ENCODE results near the gene CHCHD3. TPM values are rescaled to one million over a fixed set of nuclear protein-coding genes. Genes with fewer than 3 reads are reported as not detected.

Gene CHCHD3
- total RNA-seq, 3 donors from 2014 or later: 52.1 to 59.4 (median 53.1) TPM

DNA sequence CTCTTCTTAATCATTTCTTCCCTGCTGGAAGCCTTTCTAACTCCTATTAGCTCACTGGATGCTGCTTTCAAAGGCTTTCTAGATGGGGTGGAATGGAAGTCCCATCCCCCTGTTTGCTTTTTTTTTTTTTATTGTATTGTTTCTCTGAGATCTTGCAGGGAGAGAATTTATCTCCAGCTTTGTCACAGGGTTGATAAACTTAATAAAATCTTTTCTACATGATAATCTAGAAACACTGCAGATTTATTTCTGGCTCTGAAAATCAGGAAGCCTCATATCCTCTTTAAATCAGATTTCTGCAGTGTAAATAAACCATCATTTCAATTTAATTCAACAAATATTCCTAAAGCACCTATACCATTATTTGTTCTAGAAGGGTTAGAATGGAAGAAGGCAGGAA, 37.2 kb upstream of the CHCHD3 start:
- intact Hi-C loops (cut with DNase I; ENCODE audit: low total_unique reads): no loop called here

DNA sequence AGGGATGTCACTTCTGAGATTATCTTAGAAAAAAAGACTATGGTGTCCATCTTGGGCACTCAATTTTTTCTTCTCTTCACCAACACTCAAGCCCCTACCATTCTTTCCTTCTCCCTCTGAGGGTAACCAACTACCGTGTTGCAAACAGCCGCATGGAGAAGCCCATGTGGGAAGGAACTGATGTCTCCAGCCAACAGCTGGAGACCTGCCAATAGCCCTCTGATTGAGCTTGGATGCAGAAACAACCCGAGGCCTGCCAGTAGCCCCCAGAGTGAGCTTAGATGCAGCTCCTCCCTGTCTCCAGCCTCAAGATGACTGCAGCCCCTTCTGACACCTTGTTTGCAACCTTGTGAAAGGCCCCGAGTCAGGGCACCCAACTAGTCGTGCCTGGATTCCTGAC, 36.4 kb upstream of the CHCHD3 start:
- Histone ChIP-seq H3K4me1 (no peaks in the 10 kb centered on the region), H3K9me3 (no peaks in the 10 kb centered on the region), H3K36me3 (no peaks in the 10 kb centered on the region), H3K4me3 (no peak overlapping the region), H3K27ac (no peak overlapping the region), H3K27me3 (no peaks in the 10 kb centered on the region)
- DNase-seq (ENCODE audit: low spot score in 2 of 2): no peak
- TF ChIP-seq POLR2AphosphoS5 (IDR thresholded peaks at IDR 0.05) (no peak), POLR2A (IDR thresholded peaks at IDR 0.05) (no peak)
- TF ChIP-seq, protein P1, sequence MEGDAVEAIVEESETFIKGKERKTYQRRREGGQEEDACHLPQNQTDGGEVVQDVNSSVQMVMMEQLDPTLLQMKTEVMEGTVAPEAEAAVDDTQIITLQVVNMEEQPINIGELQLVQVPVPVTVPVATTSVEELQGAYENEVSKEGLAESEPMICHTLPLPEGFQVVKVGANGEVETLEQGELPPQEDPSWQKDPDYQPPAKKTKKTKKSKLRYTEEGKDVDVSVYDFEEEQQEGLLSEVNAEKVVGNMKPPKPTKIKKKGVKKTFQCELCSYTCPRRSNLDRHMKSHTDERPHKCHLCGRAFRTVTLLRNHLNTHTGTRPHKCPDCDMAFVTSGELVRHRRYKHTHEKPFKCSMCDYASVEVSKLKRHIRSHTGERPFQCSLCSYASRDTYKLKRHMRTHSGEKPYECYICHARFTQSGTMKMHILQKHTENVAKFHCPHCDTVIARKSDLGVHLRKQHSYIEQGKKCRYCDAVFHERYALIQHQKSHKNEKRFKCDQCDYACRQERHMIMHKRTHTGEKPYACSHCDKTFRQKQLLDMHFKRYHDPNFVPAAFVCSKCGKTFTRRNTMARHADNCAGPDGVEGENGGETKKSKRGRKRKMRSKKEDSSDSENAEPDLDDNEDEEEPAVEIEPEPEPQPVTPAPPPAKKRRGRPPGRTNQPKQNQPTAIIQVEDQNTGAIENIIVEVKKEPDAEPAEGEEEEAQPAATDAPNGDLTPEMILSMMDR (IDR thresholded peaks at IDR 0.05): no peak
- intact Hi-C loops (cut with DNase I; ENCODE audit: low total_unique reads): no loop called here

More for the DNA sequence above, 37.2 kb upstream of the CHCHD3 start:
- no peak for DNase-seq (ENCODE audit: low spot score in 2 of 2)
- Histone ChIP-seq H3K36me3 (no peaks in the 10 kb centered on the region), H3K27ac (no peak overlapping the region), H3K27me3 (no peaks in the 10 kb centered on the region), H3K9me3 (no peaks in the 10 kb centered on the region), H3K4me3 (no peak overlapping the region), H3K4me1 (no peaks in the 10 kb centered on the region)
- TF ChIP-seq POLR2A (IDR thresholded peaks at IDR 0.05) (no peak), POLR2AphosphoS5 (IDR thresholded peaks at IDR 0.05) (no peak)
- TF ChIP-seq, protein P1 (IDR thresholded peaks at IDR 0.05): no peak

DNA sequence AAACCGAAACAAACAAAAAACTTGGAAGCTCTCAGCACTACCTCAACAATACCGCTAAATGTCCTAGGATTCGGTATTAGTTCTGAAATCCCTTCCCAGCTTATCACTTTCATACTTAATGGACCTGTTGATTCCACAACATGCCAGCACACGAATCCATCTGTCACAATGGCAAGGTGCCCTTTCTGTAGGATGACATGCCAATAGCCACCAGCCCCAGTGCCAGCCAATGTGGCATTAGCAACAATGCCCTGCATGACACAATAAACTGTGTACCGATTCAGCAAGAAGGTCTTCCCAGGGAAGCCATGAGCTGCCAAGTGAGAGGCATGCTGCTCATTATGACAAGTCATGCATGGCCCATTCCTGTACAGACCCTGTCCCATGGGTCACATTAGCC, 35.6 kb upstream of the CHCHD3 start:
- no peaks in the 10 kb centered on the region for H3K4me1 ChIP-seq
- TF ChIP-seq, protein P1 (IDR thresholded peaks at IDR 0.05): no peak
- no peak overlapping the region for H3K4me3 ChIP-seq
- no peak overlapping the region for H3K27ac ChIP-seq
- no peaks in the 10 kb centered on the region for H3K36me3 ChIP-seq
- no peaks in the 10 kb centered on the region for H3K9me3 ChIP-seq
- no peaks in the 10 kb centered on the region for H3K27me3 ChIP-seq
- DNase-seq (ENCODE audit: low spot score in 2 of 2): no peak
- intact Hi-C loops (cut with DNase I; ENCODE audit: low total_unique reads): no loop called here

DNA sequence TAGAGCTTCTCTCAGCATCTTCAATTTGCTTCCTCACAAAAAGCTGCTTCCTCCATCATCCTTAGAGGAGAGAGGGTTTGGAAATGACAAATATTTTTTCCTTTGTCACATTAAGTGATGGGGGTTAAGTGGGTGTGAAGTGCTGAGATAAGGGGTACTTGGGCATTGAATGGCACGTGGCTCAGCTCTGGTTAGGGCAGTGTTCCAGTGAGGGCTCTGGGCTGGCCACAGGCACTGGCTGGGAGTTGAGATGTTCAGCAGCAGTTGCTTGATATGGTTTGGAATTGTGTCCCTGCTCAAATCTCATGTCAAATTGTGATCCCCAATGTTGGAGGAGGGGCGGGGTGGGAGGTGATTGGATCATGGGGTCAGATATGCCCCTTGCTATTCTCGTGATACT, 33.7 kb upstream of the CHCHD3 start:
- TF ChIP-seq POLR2A (IDR thresholded peaks at IDR 0.05) (no peak), POLR2AphosphoS5 (IDR thresholded peaks at IDR 0.05) (no peak)
- TF ChIP-seq, protein P1 (IDR thresholded peaks at IDR 0.05): no peak
- intact Hi-C loops (cut with DNase I; ENCODE audit: low total_unique reads): no loop called here
- Histone ChIP-seq H3K4me1 (no peaks in the 10 kb centered on the region), H3K4me3 (no peak overlapping the region), H3K27me3 (no peaks in the 10 kb centered on the region), H3K36me3 (no peaks in the 10 kb centered on the region), H3K27ac (no peak overlapping the region), H3K9me3 (peaks cover 0 to under 1% of the 10 kb centered on the region in 2 donors)
- no peak for DNase-seq (ENCODE audit: low spot score in 2 of 2)

DNA sequence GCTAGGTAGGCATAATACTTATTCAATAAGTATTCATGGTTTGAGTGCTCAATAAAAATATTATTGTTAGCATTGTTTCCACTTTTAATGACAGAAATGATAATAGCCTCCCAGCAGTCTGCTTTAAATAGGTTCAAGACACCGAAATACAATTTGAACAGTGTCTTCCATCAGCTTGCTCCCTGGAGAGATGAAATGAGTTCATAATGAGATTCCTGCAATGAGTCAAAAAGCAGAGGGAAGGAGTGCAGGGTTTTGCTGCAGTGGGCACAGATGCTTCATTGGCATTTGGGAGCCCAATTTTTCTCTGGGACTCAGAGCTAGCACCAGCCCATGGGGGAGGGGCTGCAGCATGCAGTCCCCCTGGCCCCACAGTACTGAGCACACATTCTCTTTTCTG, 32.6 kb upstream of the CHCHD3 start:
- H3K4me1 ChIP-seq: no peaks in the 10 kb centered on the region
- H3K27me3 ChIP-seq: no peaks in the 10 kb centered on the region
- no peak overlapping the region for H3K27ac ChIP-seq
- H3K9me3 ChIP-seq: peaks cover 0 to 5% of the 10 kb centered on the region in 2 donors
- DNase-seq (ENCODE audit: low spot score in 2 of 2): no peak
- H3K36me3 ChIP-seq: no peaks in the 10 kb centered on the region
- no peak overlapping the region for H3K4me3 ChIP-seq
- TF ChIP-seq POLR2A (IDR thresholded peaks at IDR 0.05) (no peak), POLR2AphosphoS5 (IDR thresholded peaks at IDR 0.05) (no peak)
- TF ChIP-seq, protein P1 (IDR thresholded peaks at IDR 0.05): no peak
- intact Hi-C loops (cut with DNase I; ENCODE audit: low total_unique reads): no loop called here

Measured in breast epithelium (tissue), 4 donors.